ENCODE data around the gene SKAP1.

GRCh38 chr17:48283907-48284306, 146.1 kb downstream of the SKAP1 start:
- TF ChIP-seq POLR2A (IDR thresholded peaks at IDR 0.05; ENCODE audit: low read length): no peak
- no peak for TF ChIP-seq GATA1 (IDR thresholded peaks at IDR 0.05; ENCODE audit: low read depth, low read length)

All from erythroblast (primary cell).